Measurements from ENCODE around the gene BARX2. TPM values are rescaled to one million over a fixed set of nuclear protein-coding genes. Genes with fewer than 3 reads are reported as not detected.

BARX2 gene
- total RNA-seq, 1 donor from 2014 or later = not detected

GRCh38 chr11:129489249-129489648, 113.6 kb downstream of the BARX2 start:
- no peak overlapping the region for H3K4me3 Mint-ChIP-seq

GRCh38 chr11:129490004-129490403, 114.4 kb downstream of the BARX2 start:
- DNase-seq (ENCODE audit: low read depth, low spot score) = no peak
- Mint-ChIP-seq H3K27ac (ENCODE audit: unreplicated experiment) (no peak overlapping the region), H3K4me1 (no peaks in the 10 kb centered on the region), H3K36me3 (ENCODE audit: low read depth) (no peaks in the 10 kb centered on the region), H3K27me3 (ENCODE audit: low read depth) (peaks cover 12% of the 10 kb centered on the region), H3K4me3 (no peak overlapping the region), H3K9me3 (peaks cover 5% of the 10 kb centered on the region)
- no peak for TF ChIP-seq CTCF (conservative IDR thresholded peaks at IDR 0.05)

More at GRCh38 chr11:129489249-129489648, 113.6 kb downstream of the BARX2 start:
- TF ChIP-seq CTCF (conservative IDR thresholded peaks at IDR 0.05) = no peak
- no peak for DNase-seq (ENCODE audit: low read depth, low spot score)
- Mint-ChIP-seq H3K27ac (ENCODE audit: unreplicated experiment) (no peak overlapping the region), H3K4me1 (no peaks in the 10 kb centered on the region), H3K36me3 (ENCODE audit: low read depth) (no peaks in the 10 kb centered on the region), H3K9me3 (peaks cover 5% of the 10 kb centered on the region), H3K27me3 (ENCODE audit: low read depth) (peaks cover 12% of the 10 kb centered on the region)

GRCh38 chr11:129493746-129494145, 118.1 kb downstream of the BARX2 start:
- no peak overlapping the region for H3K4me3 Mint-ChIP-seq
- peaks cover 12% of the 10 kb centered on the region for H3K27me3 Mint-ChIP-seq (ENCODE audit: low read depth)
- no peak overlapping the region for H3K27ac Mint-ChIP-seq (ENCODE audit: unreplicated experiment)
- no peaks in the 10 kb centered on the region for H3K36me3 Mint-ChIP-seq (ENCODE audit: low read depth)
- no peaks in the 10 kb centered on the region for H3K4me1 Mint-ChIP-seq
- TF ChIP-seq CTCF (conservative IDR thresholded peaks at IDR 0.05) = no peak
- DNase-seq (ENCODE audit: low read depth, low spot score) = no peak
- H3K9me3 Mint-ChIP-seq = peaks cover 7% of the 10 kb centered on the region

Other genes starting within 250 kb of the BARX2 start
- gene ARHGAP32, start 183.5 kb upstream of the BARX2 start, total RNA-seq = 38.4 and 40.3 TPM in 2 replicates